HepG2 (cell line): Measurements from ENCODE around the gene GAS6.

Experiments used
- AGO2 ChIP-seq: fragments of 200-400 bp; formaldehyde crosslinking; optimal IDR thresholded peaks from 2 replicates; pipeline ENCODE3; 2017; ENCODE audit warnings: mild to moderate bottlenecking, low read depth, low read length, moderate library complexity
- ATM ChIP-seq: fragments of 450-650 bp; IDR thresholded peaks from 2 replicates; pipeline ENCODE4 v1.7.1; 2017; ENCODE audit warnings: mild to moderate bottlenecking, borderline replicate concordance
- BHLHE40 ChIP-seq: IDR thresholded peaks from 2 replicates; pipeline ENCODE4 v1.6.1; 2011; ENCODE audit warnings: low read length, improper control_type of control experiment
- HOXA7 ChIP-seq: sonication (generic); formaldehyde crosslinking; IDR thresholded peaks from 2 replicates; pipeline ENCODE4 v1.8.1; 2022; ENCODE audit warnings: mild to moderate bottlenecking, missing genetic modification reagents, moderate library complexity
- NFATC3 ChIP-seq: sonication (generic); formaldehyde crosslinking; IDR thresholded peaks from 2 replicates; pipeline ENCODE4 v1.5.1; 2020; ENCODE audit warnings: mild to moderate bottlenecking, missing genetic modification reagents
- PAXIP1 ChIP-seq: sonication (generic); formaldehyde crosslinking; conservative IDR thresholded peaks from 2 replicates; pipeline ENCODE4 v1.4.0; 2020; ENCODE audit warnings: mild to moderate bottlenecking, missing genetic modification reagents, moderate library complexity
- ZNF589 ChIP-seq: sonication (generic); formaldehyde crosslinking; conservative IDR thresholded peaks from 2 replicates; pipeline ENCODE4 v1.8.0; 2022; ENCODE audit warnings: mild to moderate bottlenecking, moderate library complexity, missing genetic modification reagents
- TF ChIP-seq, protein P1 (sequence below): IDR thresholded peaks from 2 replicates; pipeline ENCODE4 v1.6.1; 2012; ENCODE audit warnings: inconsistent platforms
- TF ChIP-seq, protein P2 (sequence below): sonication (generic); formaldehyde crosslinking; IDR thresholded peaks from 2 replicates; pipeline ENCODE4 v1.4.0; 2020; ENCODE audit warnings: missing genetic modification reagents

GRCh38 chr13:113850722-113851479 lies 13.0 kb downstream of the GAS6 start:
- TF ChIP-seq ATM (no peak), PAXIP1 (CRISPR knock-in tag) (no peak), NFATC3 (CRISPR knock-in tag) (no peak), HOXA7 (CRISPR knock-in tag) (no peak), AGO2 (no peak), BHLHE40 (no peak), ZNF589 (CRISPR knock-in tag) (no peak)
- TF ChIP-seq, protein P1, sequence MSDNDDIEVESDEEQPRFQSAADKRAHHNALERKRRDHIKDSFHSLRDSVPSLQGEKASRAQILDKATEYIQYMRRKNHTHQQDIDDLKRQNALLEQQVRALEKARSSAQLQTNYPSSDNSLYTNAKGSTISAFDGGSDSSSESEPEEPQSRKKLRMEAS = no peak
- TF ChIP-seq, protein P2, sequence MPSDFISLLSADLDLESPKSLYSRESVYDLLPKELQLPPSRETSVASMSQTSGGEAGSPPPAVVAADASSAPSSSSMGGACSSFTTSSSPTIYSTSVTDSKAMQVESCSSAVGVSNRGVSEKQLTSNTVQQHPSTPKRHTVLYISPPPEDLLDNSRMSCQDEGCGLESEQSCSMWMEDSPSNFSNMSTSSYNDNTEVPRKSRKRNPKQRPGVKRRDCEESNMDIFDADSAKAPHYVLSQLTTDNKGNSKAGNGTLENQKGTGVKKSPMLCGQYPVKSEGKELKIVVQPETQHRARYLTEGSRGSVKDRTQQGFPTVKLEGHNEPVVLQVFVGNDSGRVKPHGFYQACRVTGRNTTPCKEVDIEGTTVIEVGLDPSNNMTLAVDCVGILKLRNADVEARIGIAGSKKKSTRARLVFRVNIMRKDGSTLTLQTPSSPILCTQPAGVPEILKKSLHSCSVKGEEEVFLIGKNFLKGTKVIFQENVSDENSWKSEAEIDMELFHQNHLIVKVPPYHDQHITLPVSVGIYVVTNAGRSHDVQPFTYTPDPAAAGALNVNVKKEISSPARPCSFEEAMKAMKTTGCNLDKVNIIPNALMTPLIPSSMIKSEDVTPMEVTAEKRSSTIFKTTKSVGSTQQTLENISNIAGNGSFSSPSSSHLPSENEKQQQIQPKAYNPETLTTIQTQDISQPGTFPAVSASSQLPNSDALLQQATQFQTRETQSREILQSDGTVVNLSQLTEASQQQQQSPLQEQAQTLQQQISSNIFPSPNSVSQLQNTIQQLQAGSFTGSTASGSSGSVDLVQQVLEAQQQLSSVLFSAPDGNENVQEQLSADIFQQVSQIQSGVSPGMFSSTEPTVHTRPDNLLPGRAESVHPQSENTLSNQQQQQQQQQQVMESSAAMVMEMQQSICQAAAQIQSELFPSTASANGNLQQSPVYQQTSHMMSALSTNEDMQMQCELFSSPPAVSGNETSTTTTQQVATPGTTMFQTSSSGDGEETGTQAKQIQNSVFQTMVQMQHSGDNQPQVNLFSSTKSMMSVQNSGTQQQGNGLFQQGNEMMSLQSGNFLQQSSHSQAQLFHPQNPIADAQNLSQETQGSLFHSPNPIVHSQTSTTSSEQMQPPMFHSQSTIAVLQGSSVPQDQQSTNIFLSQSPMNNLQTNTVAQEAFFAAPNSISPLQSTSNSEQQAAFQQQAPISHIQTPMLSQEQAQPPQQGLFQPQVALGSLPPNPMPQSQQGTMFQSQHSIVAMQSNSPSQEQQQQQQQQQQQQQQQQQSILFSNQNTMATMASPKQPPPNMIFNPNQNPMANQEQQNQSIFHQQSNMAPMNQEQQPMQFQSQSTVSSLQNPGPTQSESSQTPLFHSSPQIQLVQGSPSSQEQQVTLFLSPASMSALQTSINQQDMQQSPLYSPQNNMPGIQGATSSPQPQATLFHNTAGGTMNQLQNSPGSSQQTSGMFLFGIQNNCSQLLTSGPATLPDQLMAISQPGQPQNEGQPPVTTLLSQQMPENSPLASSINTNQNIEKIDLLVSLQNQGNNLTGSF (CRISPR knock-in tag) = no peak
